ENCODE data around the gene C16orf74. TPM values are rescaled to one million over a fixed set of nuclear protein-coding genes. Genes with fewer than 3 reads are reported as not detected.

C16orf74 gene
- total RNA-seq, 2 experiments from 2014 or later: 2.1 to 2.9 TPM

DNA sequence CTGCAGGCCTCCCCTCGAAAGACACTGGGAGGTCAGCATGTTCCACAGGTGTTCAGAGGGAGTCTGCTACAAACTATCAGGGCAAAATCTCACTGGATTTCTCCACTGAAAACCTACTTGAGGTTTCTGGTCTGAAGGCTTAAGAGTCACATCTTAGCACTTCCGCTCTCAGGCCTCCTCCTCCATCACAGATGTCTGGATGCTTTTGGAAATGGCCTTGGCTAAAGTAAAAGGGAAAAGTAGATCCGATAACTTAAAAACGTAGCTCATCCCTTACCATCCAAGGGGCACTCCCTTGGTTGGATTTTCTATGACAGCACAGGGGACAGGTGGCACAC lies 76.5 kb downstream of the C16orf74 start:
- intact Hi-C loops (cut with DNase I, micrococcal nuclease): no loop called here
- peaks cover 67% of the 10 kb centered on the region for H3K36me3 ChIP-seq (ENCODE audit: insufficient read depth, low read length)
- TF ChIP-seq, protein P1, sequence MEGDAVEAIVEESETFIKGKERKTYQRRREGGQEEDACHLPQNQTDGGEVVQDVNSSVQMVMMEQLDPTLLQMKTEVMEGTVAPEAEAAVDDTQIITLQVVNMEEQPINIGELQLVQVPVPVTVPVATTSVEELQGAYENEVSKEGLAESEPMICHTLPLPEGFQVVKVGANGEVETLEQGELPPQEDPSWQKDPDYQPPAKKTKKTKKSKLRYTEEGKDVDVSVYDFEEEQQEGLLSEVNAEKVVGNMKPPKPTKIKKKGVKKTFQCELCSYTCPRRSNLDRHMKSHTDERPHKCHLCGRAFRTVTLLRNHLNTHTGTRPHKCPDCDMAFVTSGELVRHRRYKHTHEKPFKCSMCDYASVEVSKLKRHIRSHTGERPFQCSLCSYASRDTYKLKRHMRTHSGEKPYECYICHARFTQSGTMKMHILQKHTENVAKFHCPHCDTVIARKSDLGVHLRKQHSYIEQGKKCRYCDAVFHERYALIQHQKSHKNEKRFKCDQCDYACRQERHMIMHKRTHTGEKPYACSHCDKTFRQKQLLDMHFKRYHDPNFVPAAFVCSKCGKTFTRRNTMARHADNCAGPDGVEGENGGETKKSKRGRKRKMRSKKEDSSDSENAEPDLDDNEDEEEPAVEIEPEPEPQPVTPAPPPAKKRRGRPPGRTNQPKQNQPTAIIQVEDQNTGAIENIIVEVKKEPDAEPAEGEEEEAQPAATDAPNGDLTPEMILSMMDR (IDR thresholded peaks at IDR 0.05): no peak

DNA sequence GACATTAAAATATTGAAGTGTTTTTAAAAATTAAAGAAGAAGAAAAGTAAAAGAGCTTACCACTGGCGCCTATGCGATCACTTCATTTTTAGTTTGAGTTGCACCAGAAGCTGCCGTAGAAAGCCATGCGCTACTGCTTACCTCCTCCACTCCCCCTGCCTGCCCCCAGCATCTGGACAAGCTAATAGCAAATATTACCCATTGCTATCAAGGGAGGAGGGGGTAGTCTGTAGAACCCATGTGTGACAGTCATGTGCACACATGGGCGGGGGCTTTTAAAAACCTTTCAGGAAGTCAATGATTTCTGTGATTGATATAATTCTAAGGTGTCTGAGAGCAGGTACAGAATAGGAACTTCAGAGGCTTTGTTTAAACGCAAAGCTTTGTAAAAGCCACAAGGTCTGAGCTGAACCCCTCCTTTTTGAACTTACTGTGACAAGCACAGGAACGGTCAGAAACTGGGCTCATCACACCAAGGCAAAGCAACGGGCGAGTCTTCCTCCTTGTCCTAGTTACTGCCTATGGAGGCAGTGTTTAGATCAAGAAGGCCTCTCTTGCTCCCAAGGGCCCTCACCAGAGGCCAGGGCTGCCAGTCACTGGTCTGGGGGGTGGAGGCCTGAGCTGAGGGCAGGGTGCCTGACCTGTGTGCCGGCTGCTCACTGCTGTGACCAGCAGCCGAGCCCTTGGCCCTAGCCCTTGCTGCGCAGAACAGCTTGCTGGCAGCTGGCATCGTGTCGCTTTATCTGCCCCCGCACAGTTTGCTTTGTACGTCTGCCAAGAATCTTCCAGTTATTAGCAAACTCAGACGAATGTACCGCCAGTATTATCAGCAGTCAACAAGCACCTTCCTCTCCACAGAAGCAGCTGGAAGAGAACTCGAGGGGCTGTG lies 77.1 kb downstream of the C16orf74 start:
- Histone ChIP-seq H3K27ac (ENCODE audit: low read depth in 1 of 2, low read length in 2 of 2) (no peak overlapping the region), H3K27me3 (ENCODE audit: control insufficient read depth in 1 of 2, insufficient read depth in 2 of 2, low read length in 2 of 2) (no peaks in the 10 kb centered on the region), H3K36me3 (ENCODE audit: insufficient read depth, low read length) (peaks cover 71% of the 10 kb centered on the region), H3K4me3 (ENCODE audit: low read length) (no peak overlapping the region), H3K4me1 (ENCODE audit: insufficient read depth, low read length) (no peaks in the 10 kb centered on the region), H3K9me3 (ENCODE audit: control insufficient read depth in 1 of 2, insufficient read depth in 1 of 2, low read length in 2 of 2) (no peaks in the 10 kb centered on the region)
- no peak overlapping the region for H3K4me3 Mint-ChIP-seq
- peaks cover 44% of the 10 kb centered on the region for H3K36me3 Mint-ChIP-seq (ENCODE audit: low read depth)
- CTCF ChIA-PET: no interaction called here
- DNase-seq (no peak), ATAC-seq (ENCODE audit: poor library complexity) (no peak)
- TF ChIP-seq, protein P1 (IDR thresholded peaks at IDR 0.05): no peak
- intact Hi-C loops (cut with DNase I, micrococcal nuclease): no loop called here
- H3K27ac Mint-ChIP-seq: no peak overlapping the region
- POLR2A ChIA-PET: no interaction called here
- H3K9me3 Mint-ChIP-seq: no peaks in the 10 kb centered on the region
- no peaks in the 10 kb centered on the region for H3K4me1 Mint-ChIP-seq (ENCODE audit: low read depth)
- no peaks in the 10 kb centered on the region for H3K27me3 Mint-ChIP-seq

More for the DNA sequence above, 76.5 kb downstream of the C16orf74 start:
- H3K4me1 ChIP-seq (ENCODE audit: insufficient read depth, low read length): no peaks in the 10 kb centered on the region
- no peak overlapping the region for H3K4me3 Mint-ChIP-seq
- no peaks in the 10 kb centered on the region for H3K27me3 ChIP-seq (ENCODE audit: control insufficient read depth in 1 of 2, insufficient read depth in 2 of 2, low read length in 2 of 2)
- H3K27ac Mint-ChIP-seq: no peak overlapping the region
- H3K27ac ChIP-seq (ENCODE audit: low read depth in 1 of 2, low read length in 2 of 2): no peak overlapping the region
- no peaks in the 10 kb centered on the region for H3K4me1 Mint-ChIP-seq (ENCODE audit: low read depth)
- no peak for DNase-seq
- H3K9me3 ChIP-seq (ENCODE audit: control insufficient read depth in 1 of 2, insufficient read depth in 1 of 2, low read length in 2 of 2): no peaks in the 10 kb centered on the region
- ChIA-PET POLR2A (no interaction called here), CTCF (no interaction called here)
- H3K36me3 Mint-ChIP-seq (ENCODE audit: low read depth): peaks cover 41% of the 10 kb centered on the region
- no peaks in the 10 kb centered on the region for H3K27me3 Mint-ChIP-seq
- no peak overlapping the region for H3K4me3 ChIP-seq (ENCODE audit: low read length)
- H3K9me3 Mint-ChIP-seq: no peaks in the 10 kb centered on the region
- no peak for ATAC-seq (ENCODE audit: poor library complexity)

DNA sequence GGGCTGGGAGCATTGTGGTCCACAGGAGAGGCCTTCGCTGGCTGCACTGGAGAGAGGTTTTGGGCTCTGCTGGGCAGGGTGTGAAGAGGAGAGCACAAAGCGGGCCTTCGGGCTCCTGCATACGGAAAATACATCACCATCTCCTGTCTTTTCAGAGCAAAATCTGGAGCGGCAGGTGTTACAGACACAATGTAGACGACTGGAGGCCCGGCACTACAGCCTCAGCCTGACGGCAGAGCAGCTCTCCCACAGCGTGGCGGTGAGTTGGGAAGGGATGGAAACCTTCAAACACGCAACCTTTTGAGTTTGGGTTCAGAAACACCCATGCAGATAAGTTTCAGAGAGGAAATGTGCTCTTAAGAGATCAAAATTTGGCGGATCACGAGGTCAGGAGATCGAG lies 80.1 kb downstream of the C16orf74 start:
- Mint-ChIP-seq H3K27ac (no peak overlapping the region), H3K9me3 (no peaks in the 10 kb centered on the region), H3K36me3 (ENCODE audit: low read depth) (peaks cover 70% of the 10 kb centered on the region), H3K27me3 (no peaks in the 10 kb centered on the region), H3K4me3 (no peak overlapping the region), H3K4me1 (ENCODE audit: low read depth) (no peaks in the 10 kb centered on the region)
- DNase-seq (no peak), ATAC-seq (ENCODE audit: poor library complexity) (no peak)
- no peak overlapping the region for H3K27ac ChIP-seq (ENCODE audit: low read depth in 1 of 2, low read length in 2 of 2)
- no peaks in the 10 kb centered on the region for H3K27me3 ChIP-seq (ENCODE audit: control insufficient read depth in 1 of 2, insufficient read depth in 2 of 2, low read length in 2 of 2)
- H3K4me3 ChIP-seq (ENCODE audit: low read length): no peak overlapping the region
- no peaks in the 10 kb centered on the region for H3K9me3 ChIP-seq (ENCODE audit: control insufficient read depth in 1 of 2, insufficient read depth in 1 of 2, low read length in 2 of 2)
- TF ChIP-seq, protein P1 (IDR thresholded peaks at IDR 0.05): no peak
- CTCF ChIA-PET: no interaction called here
- POLR2A ChIA-PET: no interaction called here
- peaks cover 87% of the 10 kb centered on the region for H3K36me3 ChIP-seq (ENCODE audit: insufficient read depth, low read length)
- intact Hi-C loops (cut with DNase I, micrococcal nuclease): no loop called here
- H3K4me1 ChIP-seq (ENCODE audit: insufficient read depth, low read length): no peaks in the 10 kb centered on the region
